MCF 10A (cell line): Measurements from ENCODE around the gene CLP1. TPM values are rescaled to one million over a fixed set of nuclear protein-coding genes. Genes with fewer than 3 reads are reported as not detected.

Experiments
- BruUV-seq: library from RNA; stranded (reverse); fragments of 400-500 nt; replicated peaks from 2 replicates; lab custom pipeline; 2021; lab: Mats Ljungman, UMichigan
- CTCF ChIA-PET: fragments of 300-600 bp; sonication (Branson Sonifier 250); formaldehyde crosslinking; extraction: SDS; loops from one replicate; lab custom pipeline; 2021; ENCODE audit warnings: antibody characterized with exemption, inconsistent platforms; lab: Yijun Ruan, JAX
- POLR2A ChIA-PET: fragments of 300-600, 350-650 bp; sonication (Branson Sonifier 250); formaldehyde crosslinking; extraction: SDS; loops from one replicate; lab custom pipeline; 2020; ENCODE audit warnings: antibody characterized with exemption, inconsistent platforms; lab: Yijun Ruan, JAX
- DNase-seq: peaks from one replicate; pipeline ENCODE4 v3.0.0-alpha.2; 2018; ENCODE audit not compliant: unreplicated experiment
- H3K27ac Mint-ChIP-seq: one replicate; pipeline ENCODE4 v1.8.0; 2022; ENCODE audit warnings: mild to moderate bottlenecking, low read depth, mixed read lengths; ENCODE audit not compliant: unreplicated experiment
- H3K27me3 Mint-ChIP-seq: one replicate; pipeline ENCODE4 v1.8.0; 2022; ENCODE audit warnings: mixed read lengths; ENCODE audit not compliant: insufficient read depth, unreplicated experiment
- H3K36me3 Mint-ChIP-seq: one replicate; pipeline ENCODE4 v1.8.0; 2022; ENCODE audit warnings: mild to moderate bottlenecking, moderate library complexity, mixed read lengths; ENCODE audit not compliant: insufficient read depth, unreplicated experiment
- H3K4me1 Mint-ChIP-seq: one replicate; pipeline ENCODE4 v1.8.0; 2022; ENCODE audit warnings: mixed read lengths; ENCODE audit not compliant: insufficient read depth, unreplicated experiment
- H3K4me3 Mint-ChIP-seq: one replicate; pipeline ENCODE4 v1.8.0; 2022; ENCODE audit warnings: mild to moderate bottlenecking, moderate library complexity, mixed read lengths; ENCODE audit not compliant: unreplicated experiment
- H3K9me3 Mint-ChIP-seq: one replicate; pipeline ENCODE4 v1.8.0; 2022; ENCODE audit warnings: mixed read lengths; ENCODE audit not compliant: unreplicated experiment
- intact Hi-C: fragments of 100-400 bp; cut with micrococcal nuclease; formaldehyde crosslinking; loops from 2 replicates; pipeline ENCODE4 v1.14.1; 2022
- total RNA-seq: library from RNA; stranded (reverse); gene quantifications from 2 replicates; pipeline ENCODE4 v1.2.3, GENCODE V29; 2022
- TF ChIP-seq, protein P1 (sequence below): fragments of 200-600 bp; IDR thresholded peaks from one replicate; pipeline ENCODE4 v1.8.0; 2022; ENCODE audit warnings: antibody characterized with exemption, mild to moderate bottlenecking; ENCODE audit not compliant: unreplicated experiment

The CLP1 gene
- total RNA-seq, 1 experiment from 2014 or later, result 9.2 TPM

DNA sequence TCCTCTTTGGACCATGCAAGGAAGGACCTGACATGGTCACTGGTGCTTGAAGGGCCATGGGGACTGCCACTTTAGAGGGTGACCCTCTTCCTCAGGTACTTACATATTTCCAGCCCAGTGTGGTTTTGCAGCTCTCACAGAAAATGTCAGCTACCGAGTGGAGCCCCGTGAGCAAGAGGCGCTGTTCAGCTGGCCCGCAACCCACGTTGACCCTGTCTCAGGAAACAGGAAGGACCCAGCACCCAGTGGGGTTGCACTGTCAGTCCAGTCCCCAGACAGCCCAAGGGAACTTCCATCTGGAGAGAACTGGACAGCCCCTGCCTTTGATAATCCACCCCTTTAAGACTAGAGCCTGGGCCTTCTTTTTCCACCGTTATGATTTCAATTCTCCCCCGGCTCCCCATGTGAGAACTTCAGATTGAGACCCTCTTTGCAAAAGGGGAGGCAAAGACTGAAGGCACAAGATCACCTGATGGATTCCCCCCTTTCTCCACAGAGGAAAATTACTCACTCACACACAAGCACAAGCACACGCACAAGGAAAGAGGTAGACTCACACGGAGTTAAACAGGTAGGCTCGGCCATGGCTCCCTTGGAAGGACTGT is 11.3 kb upstream of the CLP1 start:
- TF ChIP-seq, protein P1, sequence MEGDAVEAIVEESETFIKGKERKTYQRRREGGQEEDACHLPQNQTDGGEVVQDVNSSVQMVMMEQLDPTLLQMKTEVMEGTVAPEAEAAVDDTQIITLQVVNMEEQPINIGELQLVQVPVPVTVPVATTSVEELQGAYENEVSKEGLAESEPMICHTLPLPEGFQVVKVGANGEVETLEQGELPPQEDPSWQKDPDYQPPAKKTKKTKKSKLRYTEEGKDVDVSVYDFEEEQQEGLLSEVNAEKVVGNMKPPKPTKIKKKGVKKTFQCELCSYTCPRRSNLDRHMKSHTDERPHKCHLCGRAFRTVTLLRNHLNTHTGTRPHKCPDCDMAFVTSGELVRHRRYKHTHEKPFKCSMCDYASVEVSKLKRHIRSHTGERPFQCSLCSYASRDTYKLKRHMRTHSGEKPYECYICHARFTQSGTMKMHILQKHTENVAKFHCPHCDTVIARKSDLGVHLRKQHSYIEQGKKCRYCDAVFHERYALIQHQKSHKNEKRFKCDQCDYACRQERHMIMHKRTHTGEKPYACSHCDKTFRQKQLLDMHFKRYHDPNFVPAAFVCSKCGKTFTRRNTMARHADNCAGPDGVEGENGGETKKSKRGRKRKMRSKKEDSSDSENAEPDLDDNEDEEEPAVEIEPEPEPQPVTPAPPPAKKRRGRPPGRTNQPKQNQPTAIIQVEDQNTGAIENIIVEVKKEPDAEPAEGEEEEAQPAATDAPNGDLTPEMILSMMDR, result no peak
- BruUV-seq, result no TSS peak
- H3K27me3 Mint-ChIP-seq, result peaks cover 35% of the 10 kb centered on the region
- peaks cover 14% of the 10 kb centered on the region for H3K36me3 Mint-ChIP-seq
- DNase-seq, result no peak
- H3K9me3 Mint-ChIP-seq, result no peaks in the 10 kb centered on the region
- ChIA-PET CTCF (interaction anchor here (0.6 to 13.5 kb wide), 16 partner anchors 9 to 634 kb away, joined by 3 to 198 read pairs (median 3); partner anchors contain the start of genes RTN4RL2 and UBE2L6), POLR2A (no interaction called here)
- no peak overlapping the region for H3K27ac Mint-ChIP-seq
- H3K4me1 Mint-ChIP-seq, result peaks cover 31% of the 10 kb centered on the region
- intact Hi-C loops, result loop anchor here (5.0 kb wide), 1 partner anchor 876 kb away; no protein-coding TSS in a partner anchor
- H3K4me3 Mint-ChIP-seq, result no peak overlapping the region

DNA sequence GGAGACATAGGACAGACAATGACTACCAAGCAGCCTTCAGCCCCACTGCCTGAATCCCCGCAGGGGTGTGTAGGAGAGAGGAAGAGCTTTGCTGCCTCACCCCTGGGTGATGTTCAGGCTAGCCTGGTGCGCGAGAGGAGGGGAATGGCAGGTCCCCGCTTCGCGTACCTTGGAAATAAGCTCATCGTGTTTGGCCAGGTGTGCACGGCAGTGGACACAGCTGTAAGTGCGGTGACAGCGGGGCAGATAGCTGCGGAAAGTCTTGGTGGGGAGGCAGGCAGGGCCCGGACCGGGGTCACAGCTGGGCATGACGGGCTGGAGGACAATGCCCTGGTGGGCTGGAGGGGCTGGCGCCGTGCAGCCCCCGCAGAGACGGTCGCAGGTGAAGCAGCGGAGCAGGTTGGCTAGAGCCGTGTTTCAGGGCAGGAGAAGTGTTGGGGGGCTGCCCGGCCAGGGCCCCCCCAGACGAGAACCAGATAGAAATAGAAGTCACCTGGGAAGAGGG is 10.7 kb upstream of the CLP1 start:
- TF ChIP-seq, protein P1, result no peak
- no peak for DNase-seq
- ChIA-PET POLR2A (no interaction called here), CTCF (interaction anchor here (0.6 to 13.5 kb wide), 12 partner anchors 11 to 442 kb away, joined by 3 to 198 read pairs (median 4); partner anchors contain the start of genes RTN4RL2 and UBE2L6)
- Mint-ChIP-seq H3K27me3 (peaks cover 35% of the 10 kb centered on the region), H3K27ac (no peak overlapping the region), H3K36me3 (peaks cover 9% of the 10 kb centered on the region), H3K4me1 (peaks cover 31% of the 10 kb centered on the region), H3K4me3 (no peak overlapping the region), H3K9me3 (no peaks in the 10 kb centered on the region)
- intact Hi-C loops, result loop anchor here (5.0 kb wide), 1 partner anchor 875 kb away; no protein-coding TSS in a partner anchor
- no TSS peak for BruUV-seq

DNA sequence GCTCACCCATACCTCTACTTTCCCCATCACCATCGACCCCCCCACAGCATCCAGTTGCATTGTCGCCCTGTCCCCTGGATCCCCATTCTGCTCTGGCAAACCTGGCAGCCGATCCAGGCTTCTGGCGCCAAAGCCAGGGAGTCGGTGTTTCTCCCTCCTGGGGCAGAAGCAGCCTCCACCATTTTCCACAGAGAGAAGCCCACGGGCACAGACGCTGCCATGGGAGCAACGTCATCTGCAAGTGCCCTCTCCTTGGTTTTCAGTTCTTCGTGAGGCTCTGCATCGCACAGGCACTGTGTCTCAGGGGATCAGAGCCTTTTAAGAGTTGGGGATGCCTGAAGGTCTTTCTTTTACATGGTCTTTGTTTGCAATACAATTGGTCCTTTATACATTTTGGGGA is 10.2 kb upstream of the CLP1 start:
- peaks cover 6% of the 10 kb centered on the region for H3K36me3 Mint-ChIP-seq
- CTCF ChIA-PET, result interaction anchor here (0.7 to 13.5 kb wide), 8 partner anchors 7 to 442 kb away, joined by 3 to 198 read pairs (median 5); partner anchors contain the start of genes RTN4RL2 and UBE2L6
- H3K27ac Mint-ChIP-seq, result no peak overlapping the region
- no peak for DNase-seq
- peaks cover 35% of the 10 kb centered on the region for H3K27me3 Mint-ChIP-seq
- peaks cover 31% of the 10 kb centered on the region for H3K4me1 Mint-ChIP-seq
- POLR2A ChIA-PET, result interaction anchor here (0.8 to 2.0 kb wide), 2 partner anchors 10 to 73 kb away, joined by 3 to 7 read pairs; partner anchors contain the start of gene CLP1
- intact Hi-C loops, result loop anchor here (5.0 kb wide), 1 partner anchor 875 kb away; no protein-coding TSS in a partner anchor
- TF ChIP-seq, protein P1, result no peak
- H3K9me3 Mint-ChIP-seq, result no peaks in the 10 kb centered on the region
- BruUV-seq, result no TSS peak
- H3K4me3 Mint-ChIP-seq, result no peak overlapping the region
